Loucy (cell line): ENCODE results near the gene PPM1L.

ENCODE experiments used
- H2AFZ ChIP-seq: fragments of 200-600 bp; sonication (generic); 2 replicates; pipeline ENCODE4 v1.6.0; 2016; ENCODE audit warnings: antibody characterized with exemption, mild to moderate bottlenecking, low read length, moderate library complexity
- H3F3A ChIP-seq: fragments of 200-600 bp; 2 replicates; pipeline ENCODE4 v1.6.0; 2016; ENCODE audit warnings: antibody characterized with exemption, low read depth, mild to moderate bottlenecking
- H3K27me3 ChIP-seq: fragments of 200-600 bp; sonication (generic); 2 replicates; pipeline ENCODE4 v1.6.1; 2014; ENCODE audit warnings: low read length, mild to moderate bottlenecking; ENCODE audit not compliant: insufficient read depth, poor library complexity, severe bottlenecking
- H3K36me3 ChIP-seq: fragments of 200-600 bp; sonication (generic); 2 replicates; pipeline ENCODE4 v1.6.1; 2016; ENCODE audit warnings: low read length; ENCODE audit not compliant: insufficient read depth
- H3K4me1 ChIP-seq: fragments of 200-600 bp; sonication (generic); 2 replicates; pipeline ENCODE4 v1.5.1; 2014; ENCODE audit warnings: low read length, mild to moderate bottlenecking; ENCODE audit not compliant: insufficient read depth, poor library complexity, severe bottlenecking
- H3K4me2 ChIP-seq: fragments of 200-600 bp; sonication (generic); 2 replicates; pipeline ENCODE4 v1.6.0; 2014; ENCODE audit warnings: antibody characterized with exemption, low read length, low read depth, mild to moderate bottlenecking; ENCODE audit not compliant: poor library complexity, severe bottlenecking
- H3K4me3 ChIP-seq: fragments of 200-600 bp; sonication (generic); 2 replicates; pipeline ENCODE4 v1.5.1; 2014; ENCODE audit warnings: low read length, mild to moderate bottlenecking, mixed read lengths; ENCODE audit not compliant: poor library complexity, severe bottlenecking
- H3K79me2 ChIP-seq: fragments of 200-600 bp; sonication (generic); 2 replicates; pipeline ENCODE4 v1.6.1; 2014; ENCODE audit warnings: low read length; ENCODE audit not compliant: insufficient read depth
- H3K9ac ChIP-seq: fragments of 200-600 bp; sonication (generic); 2 replicates; pipeline ENCODE4 v1.6.0; 2014; ENCODE audit warnings: mild to moderate bottlenecking, low read depth, low read length, moderate library complexity; ENCODE audit not compliant: poor library complexity, severe bottlenecking
- H3K9me2 ChIP-seq: fragments of 200-600 bp; sonication (generic); replicated peaks from 2 replicates; pipeline ENCODE4 v1.6.1; 2016; ENCODE audit warnings: low read depth, low read length, mixed read lengths
- H3K9me3 ChIP-seq: fragments of 200-600 bp; sonication (generic); 2 replicates; pipeline ENCODE4 v1.6.1; 2014; ENCODE audit warnings: mild to moderate bottlenecking, antibody characterized with exemption, low read length, low read depth; ENCODE audit not compliant: insufficient read depth
- H4K20me1 ChIP-seq: fragments of 200-600 bp; sonication (generic); 2 replicates; pipeline ENCODE4 v1.6.0; 2014; ENCODE audit warnings: antibody characterized with exemption, low read length, mild to moderate bottlenecking; ENCODE audit not compliant: insufficient read depth, poor library complexity, severe bottlenecking
- CTCF ChIP-seq: fragments of 200-600 bp; sonication (generic); conservative IDR thresholded peaks from 2 replicates; pipeline ENCODE4 v1.5.1; 2014; ENCODE audit warnings: mild to moderate bottlenecking, antibody characterized with exemption, low read length
- EZH2phosphoT487 ChIP-seq: fragments of 200-600 bp; IDR thresholded peaks from 2 replicates; pipeline ENCODE4 v1.6.1; 2018; ENCODE audit warnings: antibody characterized with exemption, mild to moderate bottlenecking, moderate library complexity, borderline replicate concordance

Gene PPM1L

GRCh38 chr3:160809453-160809852 is 53.4 kb downstream of the PPM1L start:
- H3K27me3 ChIP-seq, result no peaks in the 10 kb centered on the region
- no peak overlapping the region for H2AFZ ChIP-seq
- no peaks in the 10 kb centered on the region for H3K9me3 ChIP-seq
- H3K4me2 ChIP-seq, result no peak overlapping the region
- H3K36me3 ChIP-seq, result no peaks in the 10 kb centered on the region
- no peak for TF ChIP-seq EZH2phosphoT487
- no peak for TF ChIP-seq CTCF
- no peak overlapping the region for H3K9ac ChIP-seq
- no peaks in the 10 kb centered on the region for H3K4me1 ChIP-seq
- H3K9me2 ChIP-seq, result no peaks in the 10 kb centered on the region
- no peaks in the 10 kb centered on the region for H4K20me1 ChIP-seq
- no peak overlapping the region for H3K4me3 ChIP-seq
- H3F3A ChIP-seq, result no peaks in the 10 kb centered on the region
- no peaks in the 10 kb centered on the region for H3K79me2 ChIP-seq

GRCh38 chr3:160810362-160811236 is 54.6 kb downstream of the PPM1L start:
- no peaks in the 10 kb centered on the region for H3K9me2 ChIP-seq
- no peak overlapping the region for H3K4me2 ChIP-seq
- H3K4me1 ChIP-seq, result no peaks in the 10 kb centered on the region
- H3K79me2 ChIP-seq, result no peaks in the 10 kb centered on the region
- H2AFZ ChIP-seq, result no peak overlapping the region
- no peaks in the 10 kb centered on the region for H3K27me3 ChIP-seq
- no peaks in the 10 kb centered on the region for H3K36me3 ChIP-seq
- no peaks in the 10 kb centered on the region for H3K9me3 ChIP-seq
- H3K9ac ChIP-seq, result no peak overlapping the region
- TF ChIP-seq CTCF, result no peak
- no peak for TF ChIP-seq EZH2phosphoT487
- H4K20me1 ChIP-seq, result no peaks in the 10 kb centered on the region
- no peak overlapping the region for H3K4me3 ChIP-seq
- no peaks in the 10 kb centered on the region for H3F3A ChIP-seq

GRCh38 chr3:160811237-160811548 is 55.2 kb downstream of the PPM1L start:
- no peak overlapping the region for H3K4me3 ChIP-seq
- no peak overlapping the region for H2AFZ ChIP-seq
- H3K4me2 ChIP-seq, result no peak overlapping the region
- H3K9me2 ChIP-seq, result no peaks in the 10 kb centered on the region
- no peaks in the 10 kb centered on the region for H3K9me3 ChIP-seq
- no peaks in the 10 kb centered on the region for H3F3A ChIP-seq
- no peaks in the 10 kb centered on the region for H3K36me3 ChIP-seq
- no peaks in the 10 kb centered on the region for H3K4me1 ChIP-seq
- no peak for TF ChIP-seq EZH2phosphoT487
- H3K27me3 ChIP-seq, result no peaks in the 10 kb centered on the region
- H4K20me1 ChIP-seq, result no peaks in the 10 kb centered on the region
- no peak overlapping the region for H3K9ac ChIP-seq
- H3K79me2 ChIP-seq, result no peaks in the 10 kb centered on the region

- no peaks in the 10 kb centered on the region for H3K4me1 ChIP-seq
- no peak overlapping the region for H3K4me3 ChIP-seq
- no peaks in the 10 kb centered on the region for H3K9me2 ChIP-seq
- TF ChIP-seq EZH2phosphoT487, result no peak
- no peak for TF ChIP-seq CTCF
- H3K27me3 ChIP-seq, result no peaks in the 10 kb centered on the region
- H2AFZ ChIP-seq, result no peak overlapping the region
- no peaks in the 10 kb centered on the region for H3K79me2 ChIP-seq
- no peaks in the 10 kb centered on the region for H4K20me1 ChIP-seq
- no peak overlapping the region for H3K4me2 ChIP-seq
- H3K9me3 ChIP-seq, result no peaks in the 10 kb centered on the region
- no peaks in the 10 kb centered on the region for H3K36me3 ChIP-seq
- H3K9ac ChIP-seq, result no peak overlapping the region
- H3F3A ChIP-seq, result no peaks in the 10 kb centered on the region
Observed at GRCh38 chr3:160812304-160812703, 56.3 kb downstream of the PPM1L start.
